Fibroblast of pulmonary artery (primary cell): Measurements from ENCODE around the gene NGDN.
A peak's percentile ranks its signal among the peaks of the same experiment; 100 is the strongest.
"Not testable (repeated sequence)": the region's sequence is repeated elsewhere in the genome, so short reads cannot be mapped to it uniquely, and the experiment has no call there.

ENCODE experiments used
- DNase-seq: peaks from one replicate; pipeline ENCODE4 v3.0.0-alpha.2; 2010; ENCODE audit warnings: low read depth
- H3K4me3 ChIP-seq: replicated peaks from 2 replicates; pipeline ENCODE4 v1.5.1; 2011; ENCODE audit warnings: low read depth, mild to moderate bottlenecking, control low read depth, low read length, moderate library complexity
- CTCF ChIP-seq: IDR thresholded peaks from 2 replicates; pipeline ENCODE4 v1.5.1; 2011; ENCODE audit warnings: mild to moderate bottlenecking, control low read depth, low read length, inconsistent platforms; ENCODE audit errors: missing control alignments

NGDN gene

GRCh38 chr14:23469127-23469905, at the start of gene NGDN:
TSS of gene NGDN (plus strand) at chr14:23469703. CDS start at chr14:23469716, 13 bp downstream.
- peak within 1 kb of the TSS; percentile 87 for H3K4me3 ChIP-seq
- peak; percentile 100 for DNase-seq
- TF ChIP-seq CTCF, result peak; percentile 71

GRCh38 chr14:23421594-23421993, 47.9 kb upstream of the NGDN start:
- no peak overlapping the region for H3K4me3 ChIP-seq
- DNase-seq, result no peak
- no peak for TF ChIP-seq CTCF

- no peak for TF ChIP-seq CTCF
- no peak overlapping the region for H3K4me3 ChIP-seq
- no peak for DNase-seq
Observed at GRCh38 chr14:23423657-23424056, 45.8 kb upstream of the NGDN start.

GRCh38 chr14:23425169-23425568, 44.3 kb upstream of the NGDN start:
- no peak overlapping the region for H3K4me3 ChIP-seq
- DNase-seq, result no peak
- TF ChIP-seq CTCF, result no peak

- DNase-seq, result not testable (repeated sequence)
Observed at GRCh38 chr14:23425798-23426197, 43.7 kb upstream of the NGDN start.

GRCh38 chr14:23428686-23429495, 40.6 kb upstream of the NGDN start:
- DNase-seq, result no peak
- TF ChIP-seq CTCF, result no peak
- no peak overlapping the region for H3K4me3 ChIP-seq

More at GRCh38 chr14:23425798-23426197, 43.7 kb upstream of the NGDN start:
- H3K4me3 ChIP-seq, result not testable (repeated sequence)

GRCh38 chr14:23430016-23430722, 39.3 kb upstream of the NGDN start:
- no peak for TF ChIP-seq CTCF
- no peak for DNase-seq
- no peak overlapping the region for H3K4me3 ChIP-seq
